Right hindlimb (tissue), 1 donor: ENCODE data around the gene GUCY1A1.

ENCODE experiments used
- DNase-seq: peaks from one replicate; pipeline ENCODE4 v3.0.0-alpha.2; 2018

GUCY1A1 gene

GRCh38 chr4:155745984-155746383 lies 79.3 kb downstream of the GUCY1A1 start:
- no peak for DNase-seq

DNA sequence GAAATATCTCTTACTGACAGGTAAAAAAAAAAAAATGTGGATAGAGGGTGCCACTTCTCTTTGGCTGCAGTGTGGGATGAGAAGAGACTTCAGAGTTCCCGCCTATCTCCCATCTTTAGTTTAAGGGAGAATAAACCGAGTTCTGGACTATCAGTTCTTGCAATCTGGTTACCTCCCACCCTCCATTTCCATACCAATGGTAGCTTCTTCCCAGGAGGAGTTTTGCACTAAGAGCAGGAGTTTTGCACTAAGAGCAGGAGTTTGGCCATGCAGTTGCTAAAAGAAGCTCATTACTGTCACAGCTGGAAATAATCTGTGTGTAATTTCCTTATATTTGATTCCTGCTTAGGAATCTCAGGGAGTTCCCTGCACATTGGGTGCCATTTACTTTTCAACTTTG lies 81.4 kb downstream of the GUCY1A1 start:
- DNase-seq: no peak

DNA sequence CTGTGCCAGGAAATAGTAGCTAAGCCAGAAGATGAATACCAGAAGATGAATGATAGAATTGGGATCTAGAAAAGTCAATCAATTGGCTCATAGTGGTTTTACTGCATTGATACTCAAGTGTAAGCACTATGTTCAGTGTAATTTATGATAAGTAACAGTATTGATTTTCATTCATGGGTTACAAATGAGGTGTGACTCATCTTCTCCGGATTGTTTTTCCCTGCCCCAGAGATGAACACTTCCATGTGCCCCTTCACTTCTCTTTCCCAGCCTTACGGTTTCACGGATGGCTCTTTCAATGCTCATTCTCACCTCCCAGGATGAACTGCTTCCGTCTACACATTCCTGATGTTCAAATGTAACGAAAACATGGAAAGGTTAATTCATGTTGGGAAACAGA lies 82.4 kb downstream of the GUCY1A1 start:
- DNase-seq: no peak

GRCh38 chr4:155751569-155751968 lies 84.9 kb downstream of the GUCY1A1 start:
- no peak for DNase-seq

- DNase-seq: no peak
Observed at GRCh38 chr4:155757745-155758265, 91.2 kb downstream of the GUCY1A1 start.

GRCh38 chr4:155758481-155759371 lies 92.1 kb downstream of the GUCY1A1 start, which contains the start of gene GUCY1B1:
GUCY1B1 (plus strand) TSS chr4:155759021; CDS start chr4:155759141, 120 bp downstream.
- peak; percentile 96 for DNase-seq

DNA sequence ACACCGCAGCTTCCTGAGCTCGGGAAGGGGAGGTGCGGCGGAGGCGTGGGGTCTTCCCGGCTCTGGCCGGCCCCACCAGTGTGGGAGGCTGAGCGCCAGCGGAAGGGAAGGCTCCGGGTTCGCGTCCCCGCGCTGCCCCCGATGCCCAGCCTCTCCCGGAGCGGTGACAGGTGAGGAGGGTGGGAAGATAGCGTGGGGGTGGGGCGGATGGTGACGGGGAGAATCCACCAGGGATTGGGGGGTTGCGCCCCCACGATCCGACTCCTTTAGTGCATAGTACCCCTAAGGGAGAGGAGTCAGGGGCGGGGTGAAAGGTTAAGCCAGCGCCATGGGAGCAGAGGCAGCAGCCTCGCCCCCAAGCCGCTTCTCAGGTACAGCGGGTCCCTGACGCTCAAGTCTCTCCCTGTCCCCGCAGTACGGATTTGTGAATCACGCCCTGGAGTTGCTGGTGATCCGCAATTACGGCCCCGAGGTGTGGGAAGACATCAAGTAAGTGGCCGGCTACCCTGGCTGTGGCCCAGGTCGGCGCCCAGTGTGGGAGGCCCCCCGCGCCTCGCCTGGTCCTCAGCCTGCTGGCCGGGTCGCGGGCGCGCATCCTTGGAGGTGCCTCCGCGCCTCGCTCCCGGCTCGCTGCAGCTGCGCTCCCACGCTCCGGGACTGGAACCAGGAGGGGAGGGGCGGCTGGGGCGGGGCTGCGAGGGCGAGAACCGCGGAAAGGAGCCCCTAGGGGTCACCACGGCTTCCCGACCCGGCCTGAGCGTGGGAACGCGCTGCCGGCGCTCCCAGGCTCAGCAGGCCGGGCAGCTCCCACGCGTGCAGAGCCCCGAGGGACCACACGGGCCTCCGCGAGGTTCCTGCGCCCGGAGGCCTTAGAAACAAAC lies 93.0 kb downstream of the GUCY1A1 start:
- peak; percentile 85 for DNase-seq

DNA sequence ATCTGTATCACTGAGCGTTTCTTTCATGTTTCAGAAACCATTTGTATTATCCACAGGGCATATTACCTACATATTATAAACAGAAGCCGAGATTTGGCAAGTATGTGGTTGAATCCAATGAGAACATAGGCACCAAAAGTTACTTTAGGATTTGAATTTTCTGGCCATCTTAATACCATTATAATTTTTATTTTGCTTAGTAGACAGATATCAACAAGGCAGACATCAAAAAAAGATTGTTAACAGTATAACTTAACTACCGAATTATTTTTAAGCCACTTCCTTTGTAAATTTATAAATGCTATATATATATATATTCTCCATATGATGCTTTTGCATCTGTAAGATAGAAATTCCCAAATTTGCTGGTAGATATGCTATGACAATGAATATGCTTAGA lies 94.4 kb downstream of the GUCY1A1 start:
- no peak for DNase-seq

- no peak for DNase-seq
Observed at GRCh38 chr4:155761916-155762315, 95.3 kb downstream of the GUCY1A1 start.

GRCh38 chr4:155762334-155762733 lies 95.7 kb downstream of the GUCY1A1 start:
- no peak for DNase-seq

- no peak for DNase-seq
Observed at GRCh38 chr4:155763551-155763950, 96.9 kb downstream of the GUCY1A1 start.

DNA sequence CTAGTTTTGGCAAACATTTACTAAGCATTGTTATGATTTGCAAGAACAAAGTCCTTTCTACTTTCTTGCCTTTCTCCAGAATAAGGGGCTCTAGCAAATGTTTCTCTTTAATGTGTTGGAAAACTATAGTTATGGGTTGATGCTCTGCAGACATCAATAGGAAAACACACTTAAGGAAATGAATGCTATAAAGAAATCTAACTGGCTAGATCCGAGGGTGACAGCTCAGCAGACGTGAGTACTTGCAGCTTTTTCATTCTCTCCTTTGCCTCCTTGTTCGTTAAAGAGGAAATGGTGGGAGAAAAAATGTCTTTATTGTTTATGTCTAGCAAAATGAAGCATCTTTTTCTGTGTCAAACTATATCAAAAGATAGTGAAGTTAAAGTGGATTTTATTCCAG lies 98.5 kb downstream of the GUCY1A1 start:
- no peak for DNase-seq

DNA sequence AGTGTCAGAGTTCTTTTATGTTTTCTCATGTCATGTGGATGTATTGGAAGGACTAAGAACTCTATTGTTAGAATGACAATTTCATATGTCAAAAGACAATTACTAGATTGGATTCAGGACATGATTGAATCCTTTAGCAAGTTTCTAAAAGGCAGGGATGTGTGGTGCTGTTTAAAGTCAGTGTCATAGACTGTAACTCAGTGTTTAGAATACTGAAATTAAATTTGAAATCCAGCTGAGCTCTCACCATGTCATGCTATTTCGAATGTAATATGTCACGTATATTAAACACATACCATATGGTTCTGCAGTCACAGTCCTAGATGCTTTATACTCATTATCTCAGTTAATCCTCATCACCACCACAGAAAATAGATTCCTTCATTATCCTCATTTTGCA lies 100.0 kb downstream of the GUCY1A1 start:
- no peak for DNase-seq

DNA sequence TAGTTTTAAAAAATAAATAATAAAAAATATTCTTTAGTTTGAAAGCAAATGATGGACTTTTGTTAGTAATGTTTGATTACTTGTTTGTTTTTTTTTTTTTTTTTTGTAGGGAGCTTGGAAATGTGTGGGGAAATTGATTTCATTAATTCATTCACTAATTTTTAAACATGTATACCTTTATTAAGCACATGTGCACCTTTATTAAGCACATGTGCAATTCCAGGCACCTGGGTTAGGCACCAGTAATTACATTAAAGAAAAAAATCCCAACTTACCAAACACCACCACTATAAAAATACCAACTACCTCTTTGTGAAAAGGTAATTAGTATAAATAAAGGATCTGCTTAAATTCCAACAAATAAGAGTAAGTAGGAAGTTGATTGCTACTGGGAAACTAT lies 101.7 kb downstream of the GUCY1A1 start:
- no peak for DNase-seq

- DNase-seq: no peak
Observed at GRCh38 chr4:155769090-155769489, 102.4 kb downstream of the GUCY1A1 start.

- no peak for DNase-seq
Observed at GRCh38 chr4:155772459-155773195, 106.0 kb downstream of the GUCY1A1 start.

DNA sequence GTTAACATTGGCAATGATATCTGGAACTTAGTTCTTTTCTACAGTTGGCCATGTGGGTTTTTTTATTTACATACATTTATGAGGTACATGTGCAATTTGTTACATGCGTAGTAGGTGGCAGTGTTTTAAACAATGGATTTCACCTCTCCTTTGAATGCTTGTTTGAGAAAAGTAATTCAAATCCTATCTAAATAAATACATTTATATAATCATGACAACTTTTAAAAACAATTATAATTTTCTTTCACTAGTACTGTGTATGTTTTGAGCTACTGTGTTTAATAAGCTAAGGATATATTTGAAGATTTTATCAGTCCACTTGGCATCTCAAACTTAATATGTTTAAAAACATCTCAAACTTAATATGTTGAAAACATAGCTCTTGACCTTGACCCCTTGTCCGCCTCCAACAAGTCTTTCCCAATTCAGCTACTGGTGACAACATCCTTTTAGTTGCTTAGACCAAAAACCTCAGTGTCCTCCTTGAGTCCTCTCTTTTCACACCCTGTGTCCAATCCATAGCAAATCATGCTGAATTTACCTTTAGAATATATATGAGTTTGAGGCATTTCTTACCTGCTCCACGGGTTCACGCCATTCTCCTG lies 106.7 kb downstream of the GUCY1A1 start:
- no peak for DNase-seq

DNA sequence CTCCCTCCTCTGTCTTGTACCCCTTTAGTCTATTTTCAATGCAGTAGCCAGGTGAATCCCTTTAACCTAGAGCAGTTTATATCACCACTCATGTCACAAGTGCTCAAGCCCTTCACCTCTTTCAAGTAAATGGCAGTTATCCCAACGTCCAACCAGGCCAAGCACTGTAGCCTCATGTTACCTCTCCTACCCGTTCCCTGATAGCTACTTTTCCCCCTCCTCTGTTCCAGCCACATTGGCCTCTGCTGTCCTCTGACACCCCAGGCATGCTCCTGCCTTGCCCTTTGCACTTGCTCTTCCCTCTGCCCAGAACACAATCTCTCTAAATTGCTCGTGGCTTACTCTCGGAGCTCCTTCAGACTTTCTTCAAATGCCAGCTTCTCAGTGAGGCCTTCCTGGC lies 107.4 kb downstream of the GUCY1A1 start:
- DNase-seq: no peak

GRCh38 chr4:155777971-155778735 lies 111.5 kb downstream of the GUCY1A1 start:
- DNase-seq: peak; percentile 51

DNA sequence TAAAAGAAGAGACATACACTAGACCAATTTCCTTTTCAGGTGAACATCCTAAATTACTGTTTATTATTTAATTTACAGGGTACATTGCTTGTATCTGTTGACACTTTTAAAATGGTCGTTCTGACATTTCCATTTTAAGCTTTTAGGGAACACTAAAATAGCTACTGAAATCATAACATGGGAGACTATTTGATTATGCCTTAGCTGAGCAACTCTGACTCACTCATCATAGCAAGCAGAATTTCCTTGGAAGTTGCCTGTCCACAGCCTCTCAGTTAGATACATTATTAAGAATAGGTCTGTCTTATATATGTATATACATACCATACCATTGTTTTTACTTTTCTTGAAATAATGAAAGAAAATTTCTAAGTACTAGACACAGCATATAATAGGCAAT lies 114.1 kb downstream of the GUCY1A1 start:
- no peak for DNase-seq

GRCh38 chr4:155781249-155781831 lies 114.7 kb downstream of the GUCY1A1 start:
- DNase-seq: no peak
